IMR-90 (cell line): ENCODE results near the gene HACE1. TPM values are rescaled to one million over a fixed set of nuclear protein-coding genes. Genes with fewer than 3 reads are reported as not detected.
"Not testable (repeated sequence)": the region's sequence is repeated elsewhere in the genome, so short reads cannot be mapped to it uniquely, and the experiment has no call there.

Experiments used
- ATAC-seq: fragments of 200-7000 bp; cut with Tn5 transposase; 2 replicates; pipeline ENCODE4 v1.9.1; 2020; ENCODE audit warnings: low read depth, mild to moderate bottlenecking, moderate library complexity
- BruUV-seq: library from RNA; stranded (reverse); fragments of 400-500 nt; replicated peaks from 2 replicates; lab custom pipeline; 2021; lab: Mats Ljungman, UMichigan
- CTCF ChIA-PET: fragments of 300-600 bp; formaldehyde crosslinking; extraction: SDS; loops from one replicate; lab custom pipeline; 2021; ENCODE audit warnings: antibody characterized with exemption; lab: Yijun Ruan, JAX
- POLR2A ChIA-PET: fragments of 300-600 bp; sonication (Branson Sonifier 250); formaldehyde crosslinking; loops from one replicate; lab custom pipeline; 2022; ENCODE audit warnings: antibody characterized with exemption; ENCODE audit not compliant: unreplicated experiment; lab: Charles Lee
- DNase-seq: peaks from one replicate; pipeline ENCODE4 v3.0.0; 2013
- H2AFZ ChIP-seq: replicated peaks from 2 replicates; pipeline ENCODE3; 2013; ENCODE audit warnings: low read length, mild to moderate bottlenecking; ENCODE audit not compliant: poor library complexity
- H2AK5ac ChIP-seq: 2 replicates; pipeline ENCODE4 v1.6.1; 2013; ENCODE audit warnings: low read depth, low read length, inconsistent platforms
- H2AK9ac ChIP-seq: replicated peaks from 2 replicates; pipeline ENCODE3; 2013; ENCODE audit warnings: mild to moderate bottlenecking, low read depth, low read length, moderate library complexity; ENCODE audit not compliant: poor library complexity
- H2BK120ac ChIP-seq: 2 replicates; pipeline ENCODE4 v1.6.1; 2013; ENCODE audit warnings: low read depth, low read length, inconsistent platforms
- H2BK15ac ChIP-seq: 3 replicates; pipeline ENCODE4 v1.6.1; 2013; ENCODE audit warnings: low read depth, low read length, inconsistent platforms
- H2BK20ac ChIP-seq: 2 replicates; pipeline ENCODE4 v1.6.1; 2013; ENCODE audit warnings: low read depth, mild to moderate bottlenecking, inconsistent platforms, low read length, moderate library complexity
- H2BK5ac ChIP-seq: 2 replicates; pipeline ENCODE4 v1.6.1; 2013; ENCODE audit warnings: mild to moderate bottlenecking, low read depth, low read length, inconsistent platforms; ENCODE audit not compliant: poor library complexity, severe bottlenecking
- H3K14ac ChIP-seq: replicated peaks from 2 replicates; pipeline ENCODE4 v1.6.1; 2013; ENCODE audit warnings: low read depth, low read length, inconsistent platforms
- H3K18ac ChIP-seq: 2 replicates; pipeline ENCODE4 v1.6.1; 2013; ENCODE audit warnings: low read depth, low read length, control low read depth
- H3K23ac ChIP-seq: 2 replicates; pipeline ENCODE4 v1.6.1; 2013; ENCODE audit warnings: low read depth, low read length, inconsistent platforms
- H3K27ac ChIP-seq: 2 replicates; pipeline ENCODE4 v1.5.1; 2013; ENCODE audit warnings: mild to moderate bottlenecking, control low read depth, low read length; ENCODE audit not compliant: insufficient read depth
- H3K27me3 ChIP-seq: 2 replicates; pipeline ENCODE4 v1.6.1; 2013; ENCODE audit warnings: low read length; ENCODE audit not compliant: control insufficient read depth, insufficient read depth
- H3K36me3 ChIP-seq: 2 replicates; pipeline ENCODE4 v1.6.1; 2013; ENCODE audit warnings: low read length, mixed read lengths; ENCODE audit not compliant: control insufficient read depth, insufficient read depth
- H3K4ac ChIP-seq: 2 replicates; pipeline ENCODE4 v1.6.1; 2013; ENCODE audit warnings: low read depth, low read length, inconsistent platforms
- H3K4me1 ChIP-seq: 2 replicates; pipeline ENCODE4 v1.6.1; 2013; ENCODE audit warnings: low read length, mixed read lengths; ENCODE audit not compliant: control insufficient read depth, insufficient read depth
- H3K4me2 ChIP-seq: 2 replicates; pipeline ENCODE4 v1.6.1; 2013; ENCODE audit warnings: low read depth, mild to moderate bottlenecking, control low read depth, low read length, moderate library complexity
- H3K4me3 ChIP-seq: 2 replicates; pipeline ENCODE4 v1.5.1; 2013; ENCODE audit warnings: low read depth, mild to moderate bottlenecking, control low read depth, low read length, moderate library complexity; ENCODE audit not compliant: insufficient read depth
- H3K56ac ChIP-seq: 2 replicates; pipeline ENCODE4 v1.6.1; 2013; ENCODE audit warnings: low read length, inconsistent platforms; ENCODE audit not compliant: insufficient read depth; ENCODE audit errors: extremely low read depth
- H3K79me1 ChIP-seq, 2 experiments: 2 replicates each; pipeline ENCODE4 v1.6.1; 2013; ENCODE audit warnings: low read length in 2 of 2, inconsistent platforms in 1 of 2, low read depth in 1 of 2
- H3K9ac ChIP-seq: 2 replicates; pipeline ENCODE4 v1.6.1; 2013; ENCODE audit warnings: low read depth, low read length, control low read depth
- H3K9me1 ChIP-seq: 2 replicates; pipeline ENCODE4 v1.6.1; 2013; ENCODE audit warnings: low read length, inconsistent platforms; ENCODE audit not compliant: insufficient read depth
- H3K9me3 ChIP-seq: 2 replicates; pipeline ENCODE4 v1.6.1; 2013; ENCODE audit warnings: low read length; ENCODE audit not compliant: control insufficient read depth, insufficient read depth
- H4K20me1 ChIP-seq: 2 replicates; pipeline ENCODE4 v1.6.1; 2013; ENCODE audit warnings: low read length, inconsistent platforms; ENCODE audit not compliant: insufficient read depth
- H4K5ac ChIP-seq: 2 replicates; pipeline ENCODE4 v1.6.1; 2013; ENCODE audit warnings: mild to moderate bottlenecking, low read depth, low read length, control low read depth
- H4K8ac ChIP-seq, 2 experiments: 2 replicates each; pipeline ENCODE4 v1.6.1; 2013; ENCODE audit warnings: low read depth in 2 of 2, low read length in 2 of 2, control low read depth in 1 of 2, inconsistent platforms in 1 of 2
- H4K91ac ChIP-seq: 2 replicates; pipeline ENCODE4 v1.6.1; 2013; ENCODE audit warnings: low read depth, low read length, inconsistent platforms; ENCODE audit not compliant: insufficient read depth
- WGBS, 2 experiments: methylation state at CpG; one replicate each; pipeline versions ENCODE4 v1.1.5 to v1.1.7; 2013; ENCODE audit warnings: missing lambda C conversion rate in 2 of 2; ENCODE audit not compliant: insufficient read length in 1 of 2; ENCODE audit errors: extremely low coverage in 2 of 2; 5-methylcytosine and 5-hydroxymethylcytosine counted together
- dilution Hi-C: fragments of 300-500 bp; cut with HindIII; formaldehyde crosslinking; loops from one replicate; pipeline ENCODE4 v1.14.3; 2018; ENCODE audit warnings: low sequenced_read_pairs; ENCODE audit not compliant: unreplicated experiment
- in situ Hi-C: fragments of 300-500 bp; cut with MboI; formaldehyde crosslinking; loops from 3 replicates; pipeline ENCODE4 v1.14.3; 2019; ENCODE audit warnings: low sequenced_read_pairs, inconsistent platforms, mixed read lengths
- intact Hi-C: fragments of 100-400 bp; cut with micrococcal nuclease; formaldehyde crosslinking; loops from 2 replicates; pipeline ENCODE4 v1.10.0; 2022
- polyA plus RNA-seq, 3 experiments: library from polyadenylated mRNA; depleted of rRNA; stranded (reverse); fragments of >200 nt; gene quantifications; 2 replicates each; pipeline ENCODE4 v1.2.3, GENCODE V29; 2012; ENCODE audit warnings: low replicate concordance in 1 of 3
- total RNA-seq: library from RNA; depleted of rRNA; stranded (reverse); fragments of >200 nt; gene quantifications from 2 replicates; pipeline ENCODE4 v1.2.3, GENCODE V29; 2012

Gene HACE1
- total and polyA plus RNA-seq, 2 of the 4 experiments (the other 2 are of a cell fraction), result 5.4 to 10.8 TPM

DNA sequence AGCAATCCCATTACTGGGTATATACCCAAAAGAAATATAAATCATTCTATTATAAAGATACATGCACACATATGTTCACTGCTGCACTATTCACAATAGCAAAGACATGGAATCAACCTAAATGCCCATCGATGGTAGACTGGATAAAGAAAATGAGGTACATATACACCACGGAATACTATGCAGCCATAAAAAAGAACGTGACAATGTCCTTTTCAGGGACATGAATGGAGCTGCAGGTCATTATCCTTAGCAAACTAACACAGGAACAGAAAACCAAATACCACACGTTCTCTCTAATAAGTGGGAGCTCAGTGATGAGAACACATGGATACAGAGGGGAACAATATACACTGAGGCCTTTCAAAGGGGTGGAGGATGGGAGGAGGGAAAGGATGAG lies 38.9 kb downstream of the HACE1 start:
- H3K9ac ChIP-seq, dilution Hi-C loops, H4K8ac ChIP-seq, H4K91ac ChIP-seq, H3K27ac ChIP-seq, H3K4me1 ChIP-seq, H3K79me1 ChIP-seq, intact Hi-C loops, H2AK5ac ChIP-seq, H2AFZ ChIP-seq, H2BK5ac ChIP-seq, H4K20me1 ChIP-seq, H3K56ac ChIP-seq, H3K9me3 ChIP-seq, H3K4me2 ChIP-seq, H3K9me1 ChIP-seq, H3K14ac ChIP-seq, H3K4me3 ChIP-seq, ATAC-seq, CTCF ChIA-PET, H3K18ac ChIP-seq, H3K4ac ChIP-seq, H3K36me3 ChIP-seq, H3K23ac ChIP-seq, H3K27me3 ChIP-seq, H2BK20ac ChIP-seq, DNase-seq, BruUV-seq, H2AK9ac ChIP-seq, H2BK120ac ChIP-seq, POLR2A ChIA-PET, H2BK15ac ChIP-seq, H4K5ac ChIP-seq, in situ Hi-C loops: not testable (repeated sequence)
- 100% methylated on average over 1 of the region's 4 CpGs; no CpG with 5 or more reads in 1 of the 2 experiments for WGBS, 2 experiments
